ENCODE measurements around the gene UBQLNL.

- TF ChIP-seq CTCF (IDR thresholded peaks at IDR 0.05 in 8 of 11, conservative IDR thresholded peaks at IDR 0.05 in 3 of 11) (no peak), POLR2AphosphoS5 (IDR thresholded peaks at IDR 0.05) (no peak)
Measured at GRCh38 chr11:5499671-5500070, 16.8 kb downstream of the UBQLNL start.
